ENCODE data around the gene NEK4.

NEK4 gene

DNA sequence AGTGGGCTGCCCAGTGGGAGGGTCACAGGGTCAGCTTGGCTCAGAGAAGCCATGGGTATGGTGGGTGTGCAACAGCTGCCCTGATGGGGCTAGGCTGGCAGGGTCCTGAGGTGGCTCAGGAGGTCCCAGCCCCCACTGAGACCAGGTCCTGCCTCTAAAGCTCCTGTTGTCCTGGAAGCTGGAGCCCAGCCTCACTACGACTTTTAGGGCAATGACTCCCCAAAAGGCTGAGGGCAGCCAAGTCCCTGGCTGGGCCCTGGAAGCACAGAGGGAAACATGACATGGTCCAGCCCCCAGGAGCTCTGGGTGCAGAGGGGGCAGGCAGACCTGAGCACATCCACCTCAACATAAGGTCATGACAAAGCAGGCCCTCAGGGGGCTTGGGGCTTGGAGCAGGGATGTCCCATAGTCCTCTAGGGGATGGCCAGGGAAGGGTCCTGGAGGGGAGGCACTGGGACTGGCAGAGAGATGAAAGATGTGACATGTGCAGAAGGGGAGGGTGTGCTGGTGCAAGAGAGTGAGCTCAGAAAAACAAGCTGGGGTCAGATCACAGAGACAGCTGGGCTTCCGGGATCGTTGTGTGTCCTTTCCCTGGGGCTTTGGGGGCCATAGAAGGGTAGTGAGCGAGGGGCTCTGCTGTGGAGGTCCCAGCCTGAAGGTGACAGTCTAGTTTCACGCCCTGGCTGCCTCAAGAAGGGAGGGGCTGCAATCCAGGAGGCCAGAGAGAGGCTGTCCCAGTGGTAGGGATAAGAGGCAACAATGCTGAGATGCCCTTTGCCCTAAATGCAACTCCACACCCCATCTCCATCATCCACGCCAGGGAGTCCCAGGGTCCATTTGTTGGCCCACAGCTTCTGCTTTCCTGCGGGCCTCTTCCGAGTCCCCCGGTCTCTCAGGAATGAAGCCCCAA is 23.2 kb upstream of the NEK4 start:
- no peak for DNase-seq (ENCODE audit: low read depth in 2 of 3, low spot score in 1 of 3)

DNA sequence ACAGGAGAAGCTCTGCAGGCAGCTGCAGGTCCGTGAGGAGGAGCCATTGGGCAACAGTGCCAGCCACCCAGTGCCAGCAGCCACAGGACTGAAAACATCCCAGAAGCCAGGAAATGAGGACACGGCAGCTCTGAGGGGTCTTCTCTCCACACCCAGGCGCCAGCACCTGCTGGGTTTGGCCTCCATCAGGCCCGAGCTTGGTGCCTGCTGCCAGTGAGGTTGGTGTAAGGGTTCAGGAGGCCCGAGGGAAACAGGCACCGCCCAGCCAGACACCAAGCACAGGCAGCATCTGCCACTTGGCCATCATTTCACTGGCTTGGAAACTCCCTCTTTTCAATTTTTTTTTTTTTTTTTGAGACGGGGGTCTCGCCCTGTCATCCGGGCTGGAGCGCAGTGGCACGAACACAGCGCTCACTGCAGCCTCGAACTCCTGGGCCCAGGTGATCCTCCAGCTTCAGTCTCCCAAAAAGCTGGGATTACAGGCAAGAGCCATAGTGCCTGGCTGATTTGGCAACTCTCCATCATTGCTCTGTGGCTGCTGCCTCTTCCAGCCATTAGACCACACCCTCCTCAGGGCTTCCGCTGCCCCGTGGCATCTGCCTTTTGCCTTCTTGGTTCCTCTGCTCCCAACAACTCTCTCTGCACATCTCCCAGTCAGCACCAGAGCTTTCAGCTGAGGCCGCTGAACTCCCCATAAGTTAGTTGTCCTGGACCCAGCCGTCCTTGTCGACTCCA is 22.4 kb upstream of the NEK4 start:
- DNase-seq (ENCODE audit: low read depth in 2 of 3, low spot score in 1 of 3) = no peak

DNA sequence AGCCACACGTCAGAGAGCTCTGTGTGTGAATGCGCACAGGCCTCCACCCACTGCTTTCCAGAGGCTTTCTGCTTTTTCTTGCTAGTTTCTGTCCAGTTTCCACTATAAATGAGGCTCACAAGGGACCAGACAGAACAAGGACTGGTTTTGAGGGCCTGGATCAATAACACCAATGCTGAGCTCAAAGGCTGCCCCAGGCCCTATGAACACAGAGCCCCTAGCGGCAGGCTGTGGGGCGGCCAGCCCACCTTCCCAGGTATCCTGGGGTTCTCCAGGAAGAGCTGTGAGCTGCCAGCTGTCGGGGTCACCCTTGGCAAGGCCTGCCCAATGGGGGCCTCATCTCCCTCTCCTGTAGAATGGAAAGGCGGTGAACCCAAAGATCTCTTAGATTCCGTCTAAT is 21.7 kb upstream of the NEK4 start:
- DNase-seq (ENCODE audit: low read depth in 2 of 3, low spot score in 1 of 3) = no peak

DNA sequence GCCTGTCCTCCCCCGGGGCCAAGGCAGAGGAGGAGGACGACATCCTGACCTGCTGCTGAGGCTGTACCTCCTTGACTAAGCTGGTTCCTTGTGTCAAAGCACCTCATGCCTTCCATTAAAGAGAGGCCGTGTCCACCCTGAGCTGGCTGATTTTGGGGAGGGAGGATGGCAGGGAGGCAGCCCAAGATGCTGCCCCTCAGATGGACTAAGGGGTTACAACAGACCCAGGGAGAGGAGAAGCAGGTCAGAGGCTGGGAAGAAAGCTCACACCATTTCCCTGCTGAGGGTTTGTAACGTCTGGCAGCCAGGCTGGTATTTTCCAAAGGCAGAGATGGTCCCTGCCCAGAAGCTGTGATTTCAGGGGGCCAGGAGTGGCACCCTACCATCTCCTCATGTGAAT is 21.2 kb upstream of the NEK4 start:
- no peak for DNase-seq (ENCODE audit: low read depth in 2 of 3, low spot score in 1 of 3)

DNA sequence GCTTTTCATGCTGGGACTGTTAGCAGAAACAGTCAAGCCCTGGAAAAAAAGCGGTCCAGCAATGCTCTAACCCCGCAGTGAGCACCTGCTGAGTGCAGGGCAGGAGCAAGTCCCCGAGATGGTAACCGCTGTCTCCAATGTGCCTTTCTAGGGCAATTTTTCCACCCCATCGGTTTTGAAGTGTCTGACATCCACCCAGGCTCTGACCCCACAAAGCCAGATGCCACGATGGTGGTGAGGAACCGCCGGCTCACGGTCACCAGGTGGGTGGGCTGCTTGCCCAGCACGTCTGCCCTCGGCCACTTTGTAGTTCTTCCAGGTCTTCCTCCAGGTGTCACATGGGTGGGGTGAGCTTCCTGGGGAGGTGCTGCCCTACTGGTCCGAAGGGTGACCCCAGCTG is 20.6 kb upstream of the NEK4 start:
- no peak for DNase-seq (ENCODE audit: low read depth in 2 of 3, low spot score in 1 of 3)

DNA sequence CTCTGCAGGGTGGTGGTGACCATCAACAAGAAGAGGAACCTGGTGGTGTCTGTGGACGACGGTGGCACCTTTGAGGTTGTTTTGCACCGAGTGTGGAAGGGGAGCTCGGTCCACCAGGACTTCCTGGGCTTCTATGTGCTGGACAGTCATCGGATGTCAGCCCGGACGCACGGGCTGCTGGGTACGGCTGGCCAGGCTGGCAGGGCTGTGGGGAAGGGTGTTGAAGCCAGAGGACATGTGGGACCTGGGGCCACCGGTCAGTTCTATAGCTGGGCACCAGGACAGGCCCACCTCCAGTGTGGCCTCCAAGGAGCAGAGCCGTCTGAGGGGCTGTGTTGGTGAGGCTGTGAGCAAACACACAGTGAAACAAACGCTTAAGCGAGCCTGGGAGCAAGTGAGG is 20.0 kb upstream of the NEK4 start:
- no peak for DNase-seq (ENCODE audit: low read depth in 2 of 3, low spot score in 1 of 3)

DNA sequence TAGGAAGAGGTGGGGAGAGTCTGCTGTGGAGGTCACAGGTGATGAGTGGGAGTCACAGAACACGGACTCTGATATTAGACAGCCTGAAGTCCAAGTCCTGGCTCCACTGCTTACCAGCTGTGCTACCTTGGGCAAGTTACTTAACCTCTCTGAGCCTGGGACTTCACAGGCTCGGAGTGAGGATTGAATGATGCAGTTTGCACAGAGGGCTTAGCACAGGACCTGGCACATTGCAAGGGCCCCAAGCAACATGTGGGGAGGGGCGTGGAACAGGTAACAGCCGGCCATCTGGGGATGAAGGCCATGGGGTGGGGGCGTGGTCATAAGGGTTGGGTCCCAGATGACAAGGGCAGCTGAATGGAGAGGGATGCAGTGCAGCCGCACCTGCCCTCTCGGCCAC is 19.6 kb upstream of the NEK4 start:
- DNase-seq (ENCODE audit: low read depth in 2 of 3, low spot score in 1 of 3) = no peak

DNA sequence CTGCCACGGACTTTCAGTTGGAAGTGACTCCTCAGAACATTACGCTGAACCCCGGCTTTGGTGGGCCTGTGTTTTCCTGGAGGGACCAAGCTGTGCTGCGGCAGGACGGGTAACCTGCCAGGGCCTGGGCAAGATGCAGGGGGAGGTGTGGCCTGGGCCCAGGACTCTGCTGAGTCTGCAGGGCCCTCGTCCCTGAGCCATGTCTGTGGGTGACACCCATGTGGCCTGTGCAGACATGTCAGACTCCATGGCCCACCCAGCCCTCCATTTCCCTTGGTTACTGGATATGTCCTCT is 19.0 kb upstream of the NEK4 start:
- DNase-seq (ENCODE audit: low read depth in 2 of 3, low spot score in 1 of 3) = no peak

DNA sequence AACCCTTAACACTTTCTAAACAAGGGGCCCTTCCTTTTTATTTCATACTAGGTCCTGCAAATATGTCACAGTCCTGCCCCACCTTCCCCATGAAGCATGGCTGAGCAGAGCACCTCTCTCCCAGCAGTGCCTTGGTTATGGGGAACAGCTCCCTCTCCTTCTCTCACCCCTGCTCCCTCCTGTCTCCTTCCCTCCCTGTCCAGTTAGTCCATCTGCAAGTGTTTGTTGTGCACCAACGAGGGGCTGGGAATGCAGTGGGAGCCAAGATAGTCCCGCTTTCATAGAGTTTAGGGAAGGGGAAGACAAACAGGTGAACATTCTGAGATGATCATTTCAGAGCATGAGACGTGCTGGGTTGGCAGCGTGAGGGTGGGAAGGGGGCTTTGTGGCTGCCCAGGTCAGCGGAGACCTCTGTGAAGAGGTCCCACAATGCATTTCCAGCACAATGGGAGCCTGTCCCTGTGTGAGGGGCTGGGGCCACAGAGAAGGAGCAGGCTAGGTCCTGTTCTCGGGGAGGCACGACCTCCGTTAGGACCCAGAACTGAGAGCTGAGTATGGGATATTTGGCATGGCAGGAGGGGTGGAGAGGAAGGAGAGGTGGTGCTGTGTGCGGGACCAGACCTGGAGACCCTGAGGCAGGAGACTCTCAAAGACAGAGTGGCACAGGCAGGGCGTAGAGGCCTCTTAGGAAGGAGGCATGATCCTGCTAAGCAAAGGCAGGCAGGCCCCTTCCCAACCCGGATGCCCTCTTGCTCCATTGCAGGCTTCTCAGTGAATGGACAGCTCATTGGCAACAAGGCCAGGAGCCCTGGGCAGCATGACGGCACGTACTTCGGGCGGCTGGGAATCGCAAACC is 18.4 kb upstream of the NEK4 start:
- DNase-seq (ENCODE audit: low read depth in 2 of 3, low spot score in 1 of 3) = no peak

DNA sequence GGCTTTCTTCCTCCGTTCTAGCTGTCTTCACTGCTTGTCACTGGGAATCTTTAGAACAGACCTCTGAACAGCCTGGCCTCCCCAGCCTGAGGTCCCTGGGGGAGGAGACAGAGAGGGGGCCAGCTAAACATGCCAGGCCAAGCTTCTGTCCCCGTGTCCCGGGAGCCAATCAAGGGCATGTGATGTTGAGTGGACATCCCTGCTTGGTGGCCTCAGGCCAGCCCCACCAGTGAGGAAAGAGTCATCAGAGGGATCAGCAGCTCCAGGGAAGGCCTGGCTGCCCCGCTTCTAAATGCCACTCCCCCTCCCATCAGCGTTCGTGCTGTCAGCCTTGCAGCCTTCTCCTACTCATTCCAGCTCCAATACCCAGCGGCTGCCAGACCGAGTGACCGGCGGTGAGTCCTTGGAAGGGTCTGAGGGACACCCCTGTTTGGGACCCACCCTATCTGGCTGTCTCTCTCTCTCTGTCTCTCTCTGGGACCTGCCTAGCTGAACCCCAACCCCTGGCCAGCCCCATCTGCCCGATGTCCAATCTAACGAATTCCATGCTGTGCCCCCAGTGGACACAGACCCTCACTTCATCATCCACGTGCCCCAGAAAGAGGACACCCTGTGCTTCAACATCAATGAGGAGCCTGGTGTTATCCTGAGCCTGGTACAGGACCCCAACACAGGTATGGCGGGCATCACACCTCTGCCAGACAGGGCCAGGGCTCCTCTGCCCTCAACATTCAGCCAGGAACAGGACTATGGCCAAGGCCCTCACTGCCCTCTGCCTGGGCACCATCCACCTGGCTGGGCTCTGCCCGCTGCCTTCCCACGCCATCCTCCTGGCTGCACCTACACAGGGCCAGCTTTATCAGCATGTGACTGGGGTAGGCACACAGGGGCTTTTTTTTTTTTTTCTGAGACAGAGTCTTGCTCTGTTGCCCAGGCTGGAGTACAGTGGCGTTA is 17.2 kb upstream of the NEK4 start:
- DNase-seq (ENCODE audit: low read depth in 2 of 3, low spot score in 1 of 3) = no peak

DNA sequence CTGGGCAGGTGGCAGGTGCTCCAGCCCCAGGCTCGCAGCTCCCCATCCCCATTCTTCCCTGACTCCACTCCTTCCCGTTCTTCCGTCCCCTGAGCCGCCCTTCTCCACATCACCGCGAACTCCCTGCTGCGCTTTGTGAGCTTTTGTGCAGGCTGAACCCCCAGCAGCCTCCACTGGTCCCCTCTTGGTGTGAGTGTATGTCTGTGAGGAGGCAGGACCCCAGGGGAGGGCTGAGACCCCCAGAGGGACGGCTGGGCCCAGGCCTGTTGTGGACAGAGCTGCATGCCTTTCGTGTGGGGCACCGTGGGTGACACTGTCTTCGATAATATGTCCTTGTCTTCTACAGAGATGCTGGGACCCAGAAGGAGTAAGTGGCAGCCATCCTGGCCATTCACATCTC is 16.5 kb upstream of the NEK4 start:
- DNase-seq (ENCODE audit: low read depth in 2 of 3, low spot score in 1 of 3) = no peak

DNA sequence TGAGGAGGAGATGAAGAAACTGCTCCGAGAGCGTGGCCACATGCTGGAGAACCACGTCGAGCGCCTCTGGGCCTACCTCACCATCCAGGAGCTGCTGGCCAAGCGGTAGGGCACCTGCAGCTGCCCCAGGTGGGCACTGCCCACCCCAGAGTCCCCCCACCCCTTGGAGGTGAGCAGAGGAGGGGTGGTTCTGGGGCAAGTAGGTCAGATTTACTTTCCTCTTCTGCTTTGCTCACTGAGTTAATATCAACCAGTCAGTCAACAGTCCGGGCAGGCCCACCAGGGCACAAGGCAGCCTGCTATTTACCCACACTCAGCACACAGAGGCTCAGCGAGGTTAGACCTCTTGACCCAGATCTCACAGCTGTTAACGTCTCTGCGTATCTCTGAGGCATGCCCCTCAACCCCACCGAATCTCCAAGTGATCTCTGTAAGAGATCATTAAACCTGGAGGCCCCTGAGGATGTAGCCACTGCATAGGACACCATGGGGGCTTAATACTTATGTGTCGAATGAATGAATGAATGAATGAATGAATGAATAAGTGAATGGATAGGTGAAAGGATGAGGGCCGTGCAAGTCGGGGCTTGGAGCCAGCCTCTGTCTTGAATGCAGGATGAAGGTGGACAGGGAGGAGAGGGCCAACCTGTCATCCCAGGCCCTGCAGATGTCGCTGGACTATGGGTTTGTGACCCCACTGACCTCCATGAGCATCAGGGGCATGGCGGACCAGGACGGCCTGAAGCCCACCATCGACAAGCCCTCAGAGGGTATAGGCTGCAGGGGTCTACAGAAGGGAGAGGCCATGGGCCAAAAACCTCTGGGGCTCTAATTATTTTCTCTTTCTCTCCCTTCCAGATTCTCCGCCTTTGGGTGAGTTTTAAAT is 15.8 kb upstream of the NEK4 start:
- no peak for DNase-seq (ENCODE audit: low read depth in 2 of 3, low spot score in 1 of 3)

DNA sequence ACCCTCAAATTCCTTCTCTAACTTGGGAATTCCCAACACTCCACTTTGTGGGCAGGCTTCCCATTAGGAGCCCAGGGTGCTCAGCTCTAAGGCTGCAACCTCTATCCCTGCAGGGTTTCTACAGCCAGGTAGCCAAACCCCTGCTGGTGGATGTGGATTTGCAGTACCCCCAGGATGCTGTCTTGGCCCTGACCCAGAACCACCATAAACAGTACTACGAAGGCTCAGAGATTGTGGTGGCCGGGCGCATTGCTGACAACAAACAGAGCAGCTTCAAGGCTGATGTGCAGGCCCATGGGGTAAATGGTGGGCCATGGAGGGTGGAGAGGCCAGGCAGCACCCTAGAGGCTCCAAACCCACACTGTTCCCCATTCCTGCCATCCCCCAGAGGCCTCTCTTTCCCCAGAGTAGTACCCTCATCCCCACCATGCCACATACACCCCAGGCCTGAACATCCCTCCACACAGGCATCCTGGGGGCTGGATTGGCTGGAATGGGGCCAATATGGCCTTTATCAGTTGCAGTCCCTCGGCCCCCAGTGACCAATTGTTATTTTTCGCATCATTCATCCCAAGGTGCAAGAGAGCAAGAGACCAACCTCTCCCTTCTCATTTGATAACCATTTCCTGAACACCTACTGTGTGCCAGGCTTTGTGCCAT is 14.3 kb upstream of the NEK4 start:
- no peak for DNase-seq (ENCODE audit: low read depth in 2 of 3, low spot score in 1 of 3)

DNA sequence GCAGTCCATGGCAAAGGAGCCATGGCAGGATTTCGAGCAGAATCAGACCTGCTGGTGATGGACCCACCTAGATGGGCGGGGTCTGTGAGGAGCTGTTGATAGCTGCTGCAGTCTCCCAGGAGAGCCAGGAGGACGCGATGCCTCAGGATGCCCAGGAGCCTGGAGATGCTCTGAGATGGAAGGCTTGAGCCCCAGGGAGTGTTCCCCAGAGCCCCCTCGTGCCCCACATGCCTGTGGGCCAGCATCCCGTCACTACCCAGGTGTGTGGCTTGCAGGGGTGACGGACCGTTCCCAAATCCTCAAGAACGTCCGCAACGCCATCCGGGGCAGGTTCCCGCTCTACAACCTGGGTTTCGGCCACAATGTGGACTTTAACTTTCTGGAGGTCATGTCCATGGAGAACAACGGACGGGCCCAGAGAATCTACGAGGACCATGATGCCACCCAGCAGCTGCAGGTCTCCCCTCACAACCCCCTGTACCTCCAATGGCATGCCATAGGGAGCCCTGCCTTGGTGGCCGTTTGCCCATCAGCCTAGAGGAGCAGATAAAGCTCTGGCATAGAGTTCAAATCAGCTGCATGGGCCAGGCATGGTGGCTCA is 13.4 kb upstream of the NEK4 start:
- DNase-seq (ENCODE audit: low read depth in 2 of 3, low spot score in 1 of 3) = no peak

DNA sequence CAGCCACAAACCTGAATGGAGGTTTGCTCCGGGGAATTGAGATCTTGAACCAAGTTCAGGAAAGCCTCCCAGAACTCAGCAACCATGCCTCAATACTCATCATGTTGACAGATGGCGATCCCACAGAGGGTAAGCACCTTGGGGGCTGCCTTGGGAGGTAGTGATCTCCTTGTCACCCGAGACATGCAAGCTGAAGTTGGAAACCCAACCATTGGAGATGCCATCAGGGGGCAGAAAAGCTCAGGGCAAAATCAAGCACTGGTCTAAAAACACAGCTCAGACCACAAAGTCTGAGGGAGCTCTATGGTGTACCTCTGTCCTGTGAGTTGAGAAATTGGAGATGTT is 12.4 kb upstream of the NEK4 start:
- no peak for DNase-seq (ENCODE audit: low read depth in 2 of 3, low spot score in 1 of 3)

DNA sequence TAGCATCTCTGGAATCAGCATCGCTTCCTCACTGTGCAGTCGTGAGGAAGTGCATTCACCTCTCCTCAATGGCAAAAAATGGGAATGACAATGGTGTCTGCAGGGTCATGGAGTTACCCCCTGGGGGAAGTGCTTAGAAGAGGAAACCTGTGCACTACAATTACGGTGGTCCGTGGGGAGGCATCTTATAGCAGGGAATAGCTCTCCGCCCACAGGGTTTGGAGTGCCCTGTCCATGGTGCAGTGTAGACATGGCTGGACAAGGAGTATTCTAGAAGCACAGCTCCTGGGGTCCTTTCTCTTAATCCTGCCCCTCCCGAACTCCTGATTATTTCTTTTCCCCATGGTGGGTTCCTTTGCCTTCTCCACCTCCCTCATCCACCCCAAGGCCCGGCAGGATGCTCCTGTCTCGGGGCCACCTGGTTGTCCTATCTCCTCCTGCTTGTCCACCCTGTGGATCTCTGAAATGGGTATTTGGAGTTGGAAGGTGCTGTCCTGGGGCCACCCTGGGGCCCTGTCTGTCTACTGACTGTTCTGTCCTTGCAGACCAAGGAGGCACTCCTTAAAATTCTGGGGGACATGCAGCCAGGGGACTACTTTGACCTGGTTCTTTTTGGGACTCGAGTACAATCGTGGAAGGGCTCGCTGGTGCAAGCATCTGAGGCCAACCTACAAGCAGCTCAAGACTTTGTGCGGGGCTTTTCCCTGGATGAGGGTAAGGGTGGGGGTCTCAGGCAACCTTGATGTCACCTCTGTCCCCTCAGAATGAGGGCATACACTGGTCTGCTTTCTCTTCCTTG is 11.9 kb upstream of the NEK4 start:
- no peak for DNase-seq (ENCODE audit: low read depth in 2 of 3, low spot score in 1 of 3)

DNA sequence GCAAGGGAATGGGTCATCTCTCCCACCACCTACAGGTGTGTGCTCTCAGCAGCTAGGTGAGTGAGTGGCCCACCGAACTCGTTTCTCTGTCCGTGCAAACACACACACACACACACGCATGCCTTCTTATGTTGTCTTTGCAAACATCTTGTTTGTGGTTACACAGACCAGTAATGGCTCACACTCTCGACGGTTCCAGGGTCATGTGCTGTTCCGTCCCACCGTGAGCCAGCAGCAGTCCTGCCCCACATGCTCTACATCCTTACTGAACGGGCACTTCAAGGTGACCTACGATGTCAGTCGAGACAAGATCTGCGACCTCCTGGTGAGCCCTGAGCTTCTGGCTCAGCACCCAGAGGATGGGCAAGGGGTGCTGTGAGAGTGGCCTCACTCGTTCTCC is 11.0 kb upstream of the NEK4 start:
- DNase-seq (ENCODE audit: low read depth in 2 of 3, low spot score in 1 of 3) = no peak
